ENCODE data around the gene RNF4. TPM values are rescaled to one million over a fixed set of nuclear protein-coding genes. Genes with fewer than 3 reads are reported as not detected.
"Not testable (repeated sequence)": the region's sequence is repeated elsewhere in the genome, so short reads cannot be mapped to it uniquely, and the experiment has no call there.

The RNF4 gene
- total RNA-seq, 2 donors from 2014 or later: 86.3 to 97.0 TPM

DNA sequence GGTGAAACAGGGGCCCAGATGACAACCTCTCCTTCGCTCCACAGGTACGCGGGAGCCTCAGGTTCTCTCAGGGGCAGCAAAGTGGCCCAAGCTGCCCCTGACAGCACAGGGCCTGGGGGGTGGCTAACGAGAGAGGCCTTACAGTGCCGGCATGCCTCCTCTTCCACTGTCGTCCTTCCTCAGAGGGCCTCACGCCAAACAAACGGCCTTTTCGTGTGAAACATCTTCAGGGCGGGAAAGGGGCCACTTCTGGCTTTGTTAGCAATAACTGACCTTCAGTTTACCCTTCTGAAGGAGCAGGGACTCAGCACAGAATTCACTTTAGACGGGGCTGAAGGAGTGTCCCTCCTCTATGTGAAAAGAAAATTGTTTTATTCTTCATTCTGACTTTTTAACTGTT lies 46.0 kb downstream of the RNF4 start:
- H3K36me3 Mint-ChIP-seq (ENCODE audit: insufficient read depth in 2 of 2): peaks cover 11 to 22% of the 10 kb centered on the region in 2 donors
- not testable (repeated sequence) for H3K4me1 Mint-ChIP-seq (ENCODE audit: low read depth); ATAC-seq (replicated peaks in 1 of 2); H3K9me3 Mint-ChIP-seq; H3K27ac Mint-ChIP-seq; DNase-seq; H3K27me3 Mint-ChIP-seq (ENCODE audit: low read depth); H3K4me3 Mint-ChIP-seq

DNA sequence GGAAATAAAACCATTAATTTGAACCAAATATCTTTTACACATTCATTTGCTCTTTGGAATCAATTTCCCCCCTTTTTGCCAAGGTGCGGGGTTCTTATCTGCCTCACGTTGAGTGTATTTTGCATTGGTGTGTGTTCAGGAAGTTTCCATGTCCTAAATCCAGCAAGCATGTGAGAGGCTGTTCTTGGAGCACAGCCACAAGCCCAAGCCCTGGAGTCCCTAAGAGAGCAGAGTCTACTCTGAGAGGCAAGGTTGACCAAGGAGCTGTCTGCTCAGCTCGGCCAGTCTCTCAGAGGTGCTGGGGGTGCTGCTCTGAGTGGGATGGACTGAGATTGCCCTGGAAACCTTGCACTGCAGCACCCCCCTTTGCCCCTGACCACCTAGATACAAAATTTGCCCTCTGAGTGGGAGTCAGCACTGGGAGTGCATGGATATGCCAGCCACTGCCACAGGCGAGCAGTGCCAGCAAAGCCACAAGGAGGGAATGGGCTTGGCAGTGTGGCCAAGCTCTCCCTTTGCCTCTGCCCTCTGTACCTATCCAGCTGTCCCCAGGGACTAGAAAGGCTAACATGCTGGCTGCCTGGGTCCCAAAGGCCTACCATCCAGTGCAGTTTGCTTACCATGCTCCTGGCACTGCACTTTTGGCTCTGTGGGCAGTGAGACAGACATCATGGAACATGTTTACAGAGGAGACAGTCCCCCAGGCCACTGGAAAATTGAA lies 47.1 kb downstream of the RNF4 start:
- no peak overlapping the region for H3K4me3 Mint-ChIP-seq
- no peaks in the 10 kb centered on the region for H3K9me3 Mint-ChIP-seq
- H3K27ac Mint-ChIP-seq: no peak overlapping the region
- peaks cover 11 to 18% of the 10 kb centered on the region in 2 donors for H3K36me3 Mint-ChIP-seq (ENCODE audit: insufficient read depth in 2 of 2)
- ATAC-seq (replicated peaks in 1 of 2) (peak in 1 of 2 donors; percentile 24), DNase-seq (no peak)
- H3K27me3 Mint-ChIP-seq (ENCODE audit: low read depth): no peaks in the 10 kb centered on the region
- no peaks in the 10 kb centered on the region for H3K4me1 Mint-ChIP-seq (ENCODE audit: low read depth)

DNA sequence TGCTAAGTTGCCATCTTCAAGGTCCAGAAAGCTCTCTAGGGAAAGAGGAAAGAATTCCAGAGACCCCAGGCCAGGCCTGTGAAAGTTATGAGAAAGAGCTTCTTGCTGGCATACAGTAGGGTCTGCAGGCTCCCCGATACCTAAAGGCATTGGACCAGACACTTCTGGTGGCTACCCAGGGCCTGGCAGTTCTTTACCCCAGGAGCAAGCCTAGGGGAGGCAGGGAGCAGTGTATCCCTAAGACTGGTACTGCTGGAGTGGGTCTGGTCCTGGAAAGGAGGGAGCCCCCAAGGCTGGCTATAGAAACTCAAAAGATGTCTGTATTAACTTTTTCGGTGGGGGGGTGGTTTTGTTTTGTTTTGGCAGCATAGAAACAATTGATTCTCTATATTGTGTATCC lies 47.7 kb downstream of the RNF4 start:
- no peaks in the 10 kb centered on the region for H3K4me1 Mint-ChIP-seq (ENCODE audit: low read depth)
- DNase-seq: no peak
- no peak overlapping the region for H3K27ac Mint-ChIP-seq
- ATAC-seq (replicated peaks in 1 of 2): peak in 1 of 2 donors; percentile 24
- no peak overlapping the region for H3K4me3 Mint-ChIP-seq
- no peaks in the 10 kb centered on the region for H3K9me3 Mint-ChIP-seq
- no peaks in the 10 kb centered on the region for H3K27me3 Mint-ChIP-seq (ENCODE audit: low read depth)
- peaks cover 11 to 18% of the 10 kb centered on the region in 2 donors for H3K36me3 Mint-ChIP-seq (ENCODE audit: insufficient read depth in 2 of 2)

DNA sequence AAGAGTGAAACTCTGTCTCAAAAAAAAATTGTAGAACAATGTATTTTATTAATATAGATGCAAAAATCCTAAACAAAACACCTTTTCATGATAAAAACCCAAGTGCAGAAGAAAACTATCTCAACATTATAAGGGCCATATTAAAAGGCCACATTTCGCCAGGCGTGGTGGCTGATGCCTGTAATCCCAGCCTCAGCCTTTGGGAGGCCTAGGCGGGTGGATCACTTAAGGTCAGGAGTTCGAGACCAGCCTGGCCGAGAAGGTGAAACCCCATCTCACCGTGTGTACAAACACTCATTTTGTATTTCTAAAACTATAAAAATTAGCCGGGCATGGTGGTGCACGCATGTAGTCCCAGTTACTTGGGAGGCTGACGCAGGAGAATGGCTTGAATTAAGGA lies 57.7 kb downstream of the RNF4 start:
- no peaks in the 10 kb centered on the region for H3K27me3 Mint-ChIP-seq (ENCODE audit: low read depth)
- H3K36me3 Mint-ChIP-seq (ENCODE audit: insufficient read depth in 2 of 2): no peaks in the 10 kb centered on the region
- H3K4me1 Mint-ChIP-seq (ENCODE audit: low read depth): no peaks in the 10 kb centered on the region
- H3K27ac Mint-ChIP-seq: no peak overlapping the region
- H3K9me3 Mint-ChIP-seq: no peaks in the 10 kb centered on the region
- H3K4me3 Mint-ChIP-seq: no peak overlapping the region
- DNase-seq (no peak), ATAC-seq (replicated peaks in 1 of 2) (no peak)

DNA sequence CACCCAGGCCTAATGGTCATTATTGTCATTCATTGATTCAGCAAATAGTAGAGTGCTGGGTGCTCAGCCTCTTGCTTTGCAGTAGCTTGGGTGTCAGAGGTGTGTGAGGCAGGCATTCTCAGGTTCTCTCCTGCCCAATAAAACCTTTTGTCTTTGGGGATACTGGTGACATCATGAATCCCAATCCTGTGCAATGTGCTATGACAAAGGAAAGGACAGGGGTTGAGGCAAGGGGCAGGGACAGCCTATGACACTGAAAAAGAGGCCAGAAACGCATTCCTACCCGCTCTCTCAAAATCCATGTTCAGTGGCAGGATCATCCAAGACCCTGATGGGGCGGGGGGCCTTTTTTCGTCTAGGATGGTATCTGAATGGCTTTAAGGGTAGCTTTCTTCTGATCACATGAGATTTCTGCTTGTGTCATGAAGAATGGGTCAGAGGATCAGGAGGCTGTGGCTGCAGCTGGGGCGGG lies 66.0 kb downstream of the RNF4 start:
- no peak for ATAC-seq (replicated peaks in 1 of 2)
- no peaks in the 10 kb centered on the region for H3K9me3 Mint-ChIP-seq
- H3K27me3 Mint-ChIP-seq (ENCODE audit: low read depth): no peaks in the 10 kb centered on the region
- no peak for DNase-seq
- peaks cover 25% of the 10 kb centered on the region for H3K4me1 Mint-ChIP-seq (ENCODE audit: low read depth)
- H3K36me3 Mint-ChIP-seq (ENCODE audit: insufficient read depth in 2 of 2): peaks cover 1% of the 10 kb centered on the region in 2 donors
- H3K27ac Mint-ChIP-seq: peak overlapping the region; percentile 96
- H3K4me3 Mint-ChIP-seq: peak overlapping the region; percentile 94 to 95

DNA sequence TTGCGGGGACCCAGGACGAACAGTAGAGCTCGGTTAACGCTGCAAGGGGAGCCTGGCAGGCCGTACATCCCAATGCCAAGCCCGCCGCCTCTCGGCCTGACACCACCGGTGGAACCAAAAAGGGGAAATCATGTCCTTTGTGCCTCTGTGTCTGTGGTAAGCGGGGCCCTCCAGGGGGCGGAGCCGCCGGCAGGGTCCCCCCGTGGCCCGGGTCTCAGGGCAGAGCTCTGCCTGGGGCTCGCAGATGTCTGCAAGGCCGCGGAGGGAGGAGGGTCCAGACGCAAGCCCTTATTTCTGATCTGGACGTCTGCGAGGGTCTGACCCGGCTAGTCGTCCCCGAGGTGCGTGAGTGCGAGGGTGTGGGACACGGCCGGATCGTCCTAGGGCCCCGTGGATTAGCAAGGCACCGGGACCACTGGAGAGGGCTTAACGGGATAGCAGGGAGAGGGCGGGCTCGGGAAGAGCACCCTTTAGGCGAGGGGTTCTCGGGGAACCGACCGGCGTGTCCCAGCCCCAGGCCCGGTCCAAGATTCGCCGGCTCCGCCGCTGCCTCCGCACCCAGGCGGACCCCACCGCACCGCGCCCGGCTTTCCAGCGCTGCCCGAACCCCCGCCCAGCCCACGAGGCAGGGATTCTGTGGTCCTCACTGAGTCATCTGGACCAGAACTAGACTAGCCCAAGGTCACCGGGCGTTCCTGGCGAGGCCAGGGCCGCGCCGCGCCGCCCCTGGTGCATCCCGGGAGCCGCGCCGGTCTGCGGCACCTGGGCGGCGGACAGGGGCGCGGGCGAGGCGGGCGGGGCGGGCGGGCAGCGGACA lies 66.7 kb downstream of the RNF4 start:
- H3K4me3 Mint-ChIP-seq: peak overlapping the region; percentile 94 to 95
- ATAC-seq (replicated peaks in 1 of 2) (peak; percentile 39 to 44), DNase-seq (peak; percentile 64 to 69)
- no peaks in the 10 kb centered on the region for H3K27me3 Mint-ChIP-seq (ENCODE audit: low read depth)
- peaks cover 1% of the 10 kb centered on the region in 2 donors for H3K36me3 Mint-ChIP-seq (ENCODE audit: insufficient read depth in 2 of 2)
- H3K4me1 Mint-ChIP-seq (ENCODE audit: low read depth): peaks cover 25% of the 10 kb centered on the region
- no peaks in the 10 kb centered on the region for H3K9me3 Mint-ChIP-seq
- peak overlapping the region; percentile 96 for H3K27ac Mint-ChIP-seq

DNA sequence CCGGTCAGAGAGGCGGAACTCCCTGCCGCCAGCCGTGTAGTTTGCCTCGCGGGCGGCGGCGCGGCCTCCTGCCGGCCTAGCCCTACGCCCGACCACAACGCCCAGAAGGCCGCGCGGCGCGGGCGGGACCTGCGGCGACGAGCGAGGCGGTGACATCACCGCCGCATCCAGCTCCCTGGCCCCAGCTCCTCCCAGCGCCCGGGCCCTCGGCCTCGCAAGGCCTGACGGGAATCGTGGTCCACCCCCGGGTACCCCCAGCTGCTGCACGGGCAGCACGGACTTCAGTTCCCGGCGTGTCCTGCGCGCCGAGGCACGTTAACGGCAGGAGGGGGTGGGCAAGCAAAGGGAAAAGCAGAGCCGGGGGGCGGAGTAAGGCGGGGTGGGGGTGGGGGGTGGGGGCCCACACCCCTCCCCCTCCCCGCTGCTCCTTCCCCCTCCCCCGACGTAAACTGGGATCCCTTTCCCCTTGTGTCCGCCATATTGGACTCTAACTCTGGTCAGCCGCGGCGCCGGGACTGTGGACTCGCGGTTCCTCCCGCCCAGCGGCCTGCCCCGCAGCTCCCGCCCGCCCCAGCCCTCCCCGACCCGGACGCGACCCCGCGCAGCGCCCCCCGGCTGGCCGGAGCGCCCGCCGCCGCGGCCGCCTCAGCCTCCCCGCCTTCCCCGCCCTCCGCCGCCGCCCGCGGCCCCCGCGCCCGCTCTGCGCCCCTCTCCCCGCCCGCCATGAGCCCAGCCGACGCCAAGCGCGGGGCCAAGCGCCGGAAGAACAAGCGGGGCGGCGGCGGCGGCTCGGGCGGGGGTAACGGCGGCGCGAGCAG lies 67.5 kb downstream of the RNF4 start, which contains the start of gene FAM193A:
FAM193A (plus strand) TSS at position 455 of the 818 bp plus-strand sequence; CDS start at position 724, 269 bp downstream.
- peaks cover 25% of the 10 kb centered on the region for H3K4me1 Mint-ChIP-seq (ENCODE audit: low read depth)

DNA sequence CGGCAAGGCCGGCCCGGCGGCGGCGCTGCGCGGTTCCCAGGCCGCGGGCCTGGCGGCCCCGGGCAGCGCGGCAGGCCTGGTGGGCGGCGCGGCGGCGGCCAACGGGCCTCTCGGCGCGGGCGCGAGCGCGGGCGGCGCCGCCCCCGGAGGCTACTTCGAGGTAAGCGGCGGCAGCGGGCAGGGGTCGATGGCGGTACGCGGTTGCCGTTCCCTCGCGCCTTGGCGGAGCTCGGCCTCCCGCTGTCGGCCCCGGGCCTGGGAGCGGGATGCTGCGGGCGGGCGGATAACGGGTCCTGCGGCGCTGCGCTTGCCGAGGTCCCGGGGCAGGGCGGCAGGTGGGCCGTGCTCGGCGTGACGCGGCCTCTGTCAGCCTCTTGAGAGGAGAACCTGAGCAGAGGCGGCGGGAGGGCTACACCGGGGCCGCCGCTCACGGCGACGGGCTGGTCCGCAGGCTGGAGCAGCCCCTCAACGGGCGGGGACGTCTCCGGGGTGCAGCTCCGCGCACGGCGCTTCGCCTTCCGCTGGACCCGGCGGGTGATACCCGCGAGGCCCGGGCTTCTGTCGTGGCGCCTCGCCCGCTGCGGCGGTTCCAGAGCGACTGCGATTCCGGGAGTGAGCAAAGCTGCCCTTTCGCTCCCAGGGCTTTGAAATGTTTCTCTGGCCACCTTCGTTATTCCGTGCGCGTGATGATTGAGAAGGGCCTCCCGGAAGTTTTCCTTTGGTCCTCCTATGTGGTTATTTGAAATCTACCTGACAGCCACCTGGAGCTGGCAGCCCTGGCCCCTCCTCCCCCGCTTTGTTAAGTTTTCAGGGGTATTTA lies 68.3 kb downstream of the RNF4 start:
- DNase-seq (peak; percentile 62 to 70), ATAC-seq (replicated peaks in 1 of 2) (peak; percentile 20 to 25)
- H3K9me3 Mint-ChIP-seq: no peaks in the 10 kb centered on the region
- H3K27ac Mint-ChIP-seq: peak overlapping the region; percentile 86
- no peaks in the 10 kb centered on the region for H3K27me3 Mint-ChIP-seq (ENCODE audit: low read depth)
- H3K4me3 Mint-ChIP-seq: peak overlapping the region; percentile 84 to 95
- H3K36me3 Mint-ChIP-seq (ENCODE audit: insufficient read depth in 2 of 2): peaks cover 1% of the 10 kb centered on the region in 2 donors
- peaks cover 32% of the 10 kb centered on the region for H3K4me1 Mint-ChIP-seq (ENCODE audit: low read depth)

More for the DNA sequence above, 67.5 kb downstream of the RNF4 start, which contains the start of gene FAM193A:
- Mint-ChIP-seq H3K9me3 (no peaks in the 10 kb centered on the region), H3K27me3 (ENCODE audit: low read depth) (no peaks in the 10 kb centered on the region), H3K4me3 (peak within 1 kb of the TSS; percentile 94 to 95), H3K36me3 (ENCODE audit: insufficient read depth in 2 of 2) (peaks cover 1% of the 10 kb centered on the region in 2 donors), H3K27ac (peak within 1 kb of the TSS; percentile 86)
- peak; percentile 99 to 100 for DNase-seq
- peak; percentile 93 for ATAC-seq (replicated peaks in 1 of 2)

DNA sequence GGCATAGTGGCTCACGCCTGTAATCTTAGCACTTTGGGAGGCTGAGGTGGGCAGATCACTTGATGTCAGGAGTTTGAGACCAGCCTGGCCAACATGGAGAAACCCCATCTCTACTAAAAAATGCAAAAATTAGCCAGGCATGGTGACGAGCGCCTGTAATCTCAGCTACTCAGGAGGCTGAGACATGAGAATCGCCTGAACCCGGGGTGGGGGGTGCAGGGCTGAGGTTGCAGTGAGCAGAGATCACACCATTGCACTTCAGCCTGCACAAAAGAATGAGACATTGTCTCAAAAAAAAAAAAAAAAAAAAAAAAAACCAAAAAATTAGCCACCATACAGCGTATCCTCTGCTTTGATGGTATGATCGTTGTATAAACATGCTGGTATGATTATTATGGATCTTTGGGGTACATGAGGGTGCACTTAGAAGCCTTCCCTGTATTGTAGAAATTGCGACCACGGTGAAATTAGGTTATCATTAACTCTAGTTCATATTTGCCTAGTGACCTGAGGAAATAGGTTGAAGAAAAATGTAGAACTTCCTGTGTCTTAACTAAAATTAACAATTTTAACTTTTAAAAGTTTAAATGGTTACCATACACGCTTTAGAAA lies 74.8 kb downstream of the RNF4 start:
- H3K27ac Mint-ChIP-seq; H3K9me3 Mint-ChIP-seq; H3K36me3 Mint-ChIP-seq (ENCODE audit: insufficient read depth in 2 of 2); DNase-seq; ATAC-seq (replicated peaks in 1 of 2); H3K27me3 Mint-ChIP-seq (ENCODE audit: low read depth); H3K4me3 Mint-ChIP-seq: not testable (repeated sequence)
- H3K4me1 Mint-ChIP-seq (ENCODE audit: low read depth): peaks cover 39% of the 10 kb centered on the region

DNA sequence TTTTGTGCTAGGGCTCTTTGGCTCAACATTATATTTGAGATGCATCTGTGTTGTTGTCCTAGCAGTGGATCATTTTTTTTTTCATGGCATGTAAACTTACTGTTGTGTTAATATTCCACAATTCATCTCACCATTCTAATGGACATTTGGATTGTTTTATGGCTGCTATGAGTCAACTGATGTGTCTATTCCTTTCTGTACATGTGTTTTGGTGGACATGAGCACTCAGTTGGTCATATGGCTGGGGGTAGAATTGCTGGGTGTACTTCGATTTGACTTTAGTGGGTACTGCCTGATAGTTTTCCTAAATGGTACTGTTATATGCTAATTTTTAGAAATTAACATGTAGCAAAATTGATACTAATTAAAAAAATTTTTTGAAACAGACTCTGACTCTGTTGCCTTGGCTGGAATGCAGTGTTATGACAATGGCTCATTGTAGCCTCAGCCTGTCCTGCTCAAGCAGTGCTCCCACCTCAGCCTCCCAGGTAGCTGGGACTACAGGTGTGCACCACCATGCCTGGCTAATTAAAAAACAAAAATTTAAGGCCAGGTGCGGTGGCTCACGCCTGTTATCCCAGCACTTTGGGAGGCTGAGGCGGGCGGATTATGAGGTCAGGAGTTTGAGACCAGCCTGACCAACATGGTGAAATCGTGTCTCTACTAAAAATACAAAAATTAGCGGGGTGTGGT lies 76.6 kb downstream of the RNF4 start:
- H3K27ac Mint-ChIP-seq: peak overlapping the region; percentile 44
- no peaks in the 10 kb centered on the region for H3K27me3 Mint-ChIP-seq (ENCODE audit: low read depth)
- DNase-seq (no peak), ATAC-seq (replicated peaks in 1 of 2) (no peak)
- no peak overlapping the region for H3K4me3 Mint-ChIP-seq
- H3K36me3 Mint-ChIP-seq (ENCODE audit: insufficient read depth in 2 of 2): peaks cover 0 to 3% of the 10 kb centered on the region in 2 donors
- peaks cover 0 to 3% of the 10 kb centered on the region in 2 donors for H3K9me3 Mint-ChIP-seq
- peaks cover 29% of the 10 kb centered on the region for H3K4me1 Mint-ChIP-seq (ENCODE audit: low read depth)

DNA sequence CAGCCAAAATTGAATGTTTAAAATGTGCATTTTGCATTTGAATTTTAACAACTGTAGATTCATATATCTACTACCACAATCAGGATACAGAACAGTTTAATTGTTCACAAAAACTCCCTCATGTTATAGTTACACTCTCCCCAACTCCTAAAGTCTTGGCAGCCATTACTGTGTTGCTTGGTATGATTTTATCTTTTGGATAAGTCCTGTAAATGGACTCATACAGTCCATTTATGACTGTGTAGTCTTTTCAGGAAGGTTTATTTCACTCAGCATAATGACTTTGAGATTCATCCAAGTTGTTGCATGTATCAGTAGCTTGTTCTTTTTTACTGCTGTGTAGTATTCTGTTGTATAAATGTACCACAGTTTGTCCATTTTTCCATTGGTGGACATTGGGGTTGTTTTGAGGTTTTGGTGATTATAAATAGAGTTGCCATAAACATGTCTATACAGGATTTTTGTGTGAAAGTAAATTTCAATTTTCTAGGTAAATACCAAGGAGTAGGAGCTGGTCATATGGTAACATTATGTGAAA lies 77.4 kb downstream of the RNF4 start:
- ATAC-seq (replicated peaks in 1 of 2) (peak; percentile 32 to 80), DNase-seq (no peak)
- Mint-ChIP-seq H3K4me1 (ENCODE audit: low read depth) (peaks cover 35% of the 10 kb centered on the region), H3K4me3 (no peak overlapping the region), H3K36me3 (ENCODE audit: insufficient read depth in 2 of 2) (peaks cover 0 to 3% of the 10 kb centered on the region in 2 donors), H3K27me3 (ENCODE audit: low read depth) (no peaks in the 10 kb centered on the region), H3K9me3 (peaks cover 0 to 3% of the 10 kb centered on the region in 2 donors), H3K27ac (no peak overlapping the region)

All from activated T-cell treated with anti-CD3 and anti-CD28 coated beads, Interleukin-2, amount 50 U/mL, for 72 hours (primary cell).